GM10266 (cell line): ENCODE data around the gene IQGAP2.

Source experiments
- DNase-seq: peaks from one replicate; pipeline ENCODE4 v3.0.0; 2012; ENCODE audit errors: extremely low spot score
- TF ChIP-seq, protein P1 (sequence below): IDR thresholded peaks from 2 replicates; pipeline ENCODE4 v1.5.1; 2012; ENCODE audit warnings: mild to moderate bottlenecking, low read depth; ENCODE audit not compliant: control insufficient read depth, insufficient read depth; ENCODE audit errors: missing control alignments

Gene IQGAP2

DNA sequence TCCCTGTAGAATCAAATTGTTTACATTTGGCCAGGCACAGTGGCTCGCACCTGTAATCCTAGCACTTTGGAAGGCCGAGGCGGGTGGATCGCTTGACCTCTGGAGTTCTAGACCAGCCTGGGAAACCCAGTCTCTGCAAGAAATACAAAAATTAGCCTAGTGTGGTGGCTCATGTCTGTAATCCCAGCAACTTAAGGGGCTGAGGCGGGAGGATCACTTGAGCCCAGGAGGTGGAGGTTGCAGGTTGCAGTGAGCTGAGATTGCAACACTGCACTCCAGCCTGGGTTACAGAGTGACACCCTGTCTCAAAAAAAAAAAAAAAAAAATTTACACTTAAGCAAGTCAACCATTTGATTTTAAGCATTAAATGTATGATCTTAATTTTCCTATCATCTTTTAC is 17.5 kb upstream of the IQGAP2 start:
- no peak for DNase-seq
- TF ChIP-seq, protein P1, sequence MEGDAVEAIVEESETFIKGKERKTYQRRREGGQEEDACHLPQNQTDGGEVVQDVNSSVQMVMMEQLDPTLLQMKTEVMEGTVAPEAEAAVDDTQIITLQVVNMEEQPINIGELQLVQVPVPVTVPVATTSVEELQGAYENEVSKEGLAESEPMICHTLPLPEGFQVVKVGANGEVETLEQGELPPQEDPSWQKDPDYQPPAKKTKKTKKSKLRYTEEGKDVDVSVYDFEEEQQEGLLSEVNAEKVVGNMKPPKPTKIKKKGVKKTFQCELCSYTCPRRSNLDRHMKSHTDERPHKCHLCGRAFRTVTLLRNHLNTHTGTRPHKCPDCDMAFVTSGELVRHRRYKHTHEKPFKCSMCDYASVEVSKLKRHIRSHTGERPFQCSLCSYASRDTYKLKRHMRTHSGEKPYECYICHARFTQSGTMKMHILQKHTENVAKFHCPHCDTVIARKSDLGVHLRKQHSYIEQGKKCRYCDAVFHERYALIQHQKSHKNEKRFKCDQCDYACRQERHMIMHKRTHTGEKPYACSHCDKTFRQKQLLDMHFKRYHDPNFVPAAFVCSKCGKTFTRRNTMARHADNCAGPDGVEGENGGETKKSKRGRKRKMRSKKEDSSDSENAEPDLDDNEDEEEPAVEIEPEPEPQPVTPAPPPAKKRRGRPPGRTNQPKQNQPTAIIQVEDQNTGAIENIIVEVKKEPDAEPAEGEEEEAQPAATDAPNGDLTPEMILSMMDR = no peak

DNA sequence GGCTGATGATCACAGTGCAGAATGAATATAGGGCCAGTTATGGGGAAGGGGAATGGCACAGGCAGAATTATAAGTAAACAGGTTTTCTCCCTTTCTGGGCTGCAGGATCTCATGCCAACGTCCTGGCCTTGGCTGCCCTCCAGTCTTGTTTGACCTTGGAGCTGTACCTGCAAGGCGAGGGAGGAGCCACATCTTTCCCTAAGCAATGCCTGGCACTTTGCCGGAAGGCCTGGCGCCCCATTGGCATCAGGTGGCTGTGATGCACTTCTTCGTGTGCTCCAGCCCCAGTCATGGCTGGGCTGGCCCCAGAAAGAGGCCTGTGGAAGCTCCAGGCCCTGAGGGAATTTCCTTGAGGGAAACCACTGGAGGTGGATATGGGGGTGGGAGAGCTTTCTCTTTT is 16.7 kb upstream of the IQGAP2 start:
- TF ChIP-seq, protein P1 = no peak
- no peak for DNase-seq

DNA sequence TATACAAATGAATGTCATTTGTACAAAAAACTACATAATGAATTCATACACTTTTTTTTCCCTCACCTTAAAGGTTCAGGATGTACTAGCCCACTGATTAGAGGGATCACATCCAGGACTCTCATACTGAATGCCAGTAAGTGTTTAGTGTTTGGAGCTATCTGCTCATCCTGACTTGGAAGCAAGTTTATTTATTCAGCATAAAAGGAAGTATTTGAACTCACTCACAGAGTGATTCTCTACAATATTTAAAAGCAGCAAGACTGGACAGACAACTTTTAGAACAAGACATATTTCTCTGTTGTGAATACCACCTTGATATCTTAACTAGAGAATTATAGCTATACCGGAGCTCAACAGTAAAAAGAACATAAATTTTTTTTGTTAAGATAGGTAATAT is 14.8 kb upstream of the IQGAP2 start:
- DNase-seq = no peak
- TF ChIP-seq, protein P1 = no peak

DNA sequence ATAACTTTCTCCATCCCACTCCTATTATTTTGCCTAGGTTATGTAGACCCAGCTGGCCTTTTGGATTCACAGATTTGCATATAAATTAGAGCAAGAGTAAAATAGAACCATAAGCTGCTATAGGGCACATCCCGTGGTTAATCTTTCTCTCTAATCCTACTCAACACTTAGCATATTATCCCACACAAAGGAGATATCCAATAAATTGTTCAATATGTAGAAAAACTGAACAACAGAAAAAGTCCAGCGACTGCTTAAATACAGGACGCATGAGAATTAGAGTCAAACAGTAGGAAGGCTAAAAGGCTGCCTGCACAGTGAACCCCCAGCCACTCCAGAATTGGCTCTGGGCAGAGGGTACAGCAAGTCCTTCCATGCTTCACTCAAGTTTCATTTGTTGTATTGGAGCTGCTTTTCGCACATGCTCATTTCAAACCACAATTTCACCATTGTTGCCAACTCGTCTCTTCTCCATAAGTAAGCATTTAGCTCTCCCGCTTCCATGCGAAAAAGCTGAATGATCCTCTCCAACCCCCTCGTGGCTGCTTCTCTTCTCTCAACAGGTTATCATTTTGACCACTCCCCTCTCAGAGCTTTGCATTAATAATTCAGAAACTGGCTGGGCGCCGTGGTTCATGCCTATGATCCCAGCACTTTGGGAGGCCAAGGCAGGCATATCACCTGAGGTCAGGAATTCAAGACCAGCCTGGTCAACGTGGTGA is 14.1 kb upstream of the IQGAP2 start:
- TF ChIP-seq, protein P1 = no peak
- DNase-seq = no peak

DNA sequence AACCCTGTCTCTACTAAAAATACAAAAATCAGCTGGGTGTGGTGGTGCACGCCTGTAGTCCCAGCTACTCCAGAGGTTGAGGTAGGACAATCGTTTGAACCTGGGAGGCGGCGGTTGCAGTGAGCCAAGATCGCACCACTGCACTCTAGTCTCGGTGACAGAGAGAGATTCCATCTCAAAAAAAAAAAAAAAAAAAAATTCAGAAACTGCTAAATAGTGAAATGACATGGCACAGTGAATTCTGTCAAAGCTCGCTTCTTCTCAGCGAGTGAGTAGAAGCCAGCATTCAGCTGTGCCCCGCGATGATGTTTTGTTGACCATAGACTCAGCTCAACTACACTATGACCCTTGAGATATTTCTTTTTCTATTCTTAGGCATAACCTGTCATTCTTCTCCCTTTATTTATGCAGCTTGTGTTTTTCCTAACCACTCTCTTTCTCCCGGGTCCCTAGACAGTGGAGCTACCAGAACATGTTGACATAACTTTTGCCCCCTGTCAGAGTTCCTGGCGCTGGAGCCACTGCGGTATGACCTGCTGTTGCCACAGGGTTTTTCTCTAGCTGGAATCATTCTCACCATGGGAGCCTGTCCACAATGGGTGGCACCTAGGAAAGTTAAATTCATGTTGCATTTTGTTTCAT is 13.5 kb upstream of the IQGAP2 start:
- no peak for DNase-seq
- TF ChIP-seq, protein P1 = no peak

DNA sequence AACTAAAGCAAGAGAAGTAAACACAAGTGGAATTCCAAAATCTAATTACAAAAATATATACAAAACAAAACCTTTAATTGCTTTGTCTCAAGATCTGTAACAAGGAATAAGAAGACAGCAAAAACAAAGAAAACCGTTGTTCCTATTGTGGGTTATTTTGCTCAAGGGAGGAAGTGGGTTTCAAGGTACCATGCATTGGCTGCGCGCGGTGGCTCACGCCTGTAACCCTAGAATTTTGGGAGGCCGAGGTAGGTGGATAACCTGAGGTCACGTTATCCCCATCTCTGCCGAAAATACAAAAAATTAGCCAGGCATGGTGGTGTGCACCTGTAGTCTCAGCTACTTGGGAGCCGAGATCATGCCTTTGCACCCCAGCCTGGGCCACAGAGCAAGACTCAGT is 12.1 kb upstream of the IQGAP2 start:
- DNase-seq = no peak
- TF ChIP-seq, protein P1 = no peak

DNA sequence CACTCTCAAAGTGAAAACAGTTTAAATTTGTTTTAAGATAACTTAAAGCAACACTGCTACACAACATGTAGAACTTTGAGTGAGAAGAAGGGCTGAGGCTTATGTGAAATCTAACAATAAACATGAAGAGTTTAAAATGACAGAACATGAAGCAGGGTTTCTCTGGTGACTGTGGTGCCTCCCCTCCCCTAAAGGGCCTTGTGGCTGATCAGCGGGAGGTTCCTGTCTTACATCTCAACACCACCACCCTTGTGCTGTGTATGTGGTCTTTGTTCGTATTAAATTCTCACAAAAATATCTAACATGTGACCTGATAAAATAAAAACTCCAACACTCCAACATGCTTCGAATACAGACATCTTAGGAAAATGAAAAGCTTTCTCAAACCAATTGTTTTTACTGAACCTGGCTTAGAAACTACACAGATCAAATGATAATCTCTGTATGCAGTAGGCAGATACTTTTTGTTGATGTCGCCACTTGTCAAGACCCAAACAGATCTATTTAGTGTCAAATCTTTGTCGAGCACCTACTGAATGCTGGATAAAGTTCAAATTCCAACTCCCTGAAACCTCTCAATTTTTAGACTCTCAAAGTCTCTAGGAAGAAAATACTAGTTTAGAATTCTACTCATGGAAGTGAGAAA is 9.9 kb upstream of the IQGAP2 start:
- DNase-seq = no peak
- TF ChIP-seq, protein P1 = no peak
